Fibroblast of pulmonary artery (primary cell): ENCODE results near the gene PARP3.
"Not testable (repeated sequence)": the region's sequence is repeated elsewhere in the genome, so short reads cannot be mapped to it uniquely, and the experiment has no call there.

Experiments
- DNase-seq: peaks from one replicate; pipeline ENCODE4 v3.0.0-alpha.2; 2010; ENCODE audit warnings: low read depth
- H3K4me3 ChIP-seq: replicated peaks from 2 replicates; pipeline ENCODE4 v1.5.1; 2011; ENCODE audit warnings: low read depth, mild to moderate bottlenecking, control low read depth, low read length, moderate library complexity
- CTCF ChIP-seq: IDR thresholded peaks from 2 replicates; pipeline ENCODE4 v1.5.1; 2011; ENCODE audit warnings: mild to moderate bottlenecking, control low read depth, low read length, inconsistent platforms; ENCODE audit errors: missing control alignments

Gene PARP3

GRCh38 chr3:51904034-51904823, 37.9 kb upstream of the PARP3 start:
- no peak overlapping the region for H3K4me3 ChIP-seq
- no peak for DNase-seq
- TF ChIP-seq CTCF = no peak

DNA sequence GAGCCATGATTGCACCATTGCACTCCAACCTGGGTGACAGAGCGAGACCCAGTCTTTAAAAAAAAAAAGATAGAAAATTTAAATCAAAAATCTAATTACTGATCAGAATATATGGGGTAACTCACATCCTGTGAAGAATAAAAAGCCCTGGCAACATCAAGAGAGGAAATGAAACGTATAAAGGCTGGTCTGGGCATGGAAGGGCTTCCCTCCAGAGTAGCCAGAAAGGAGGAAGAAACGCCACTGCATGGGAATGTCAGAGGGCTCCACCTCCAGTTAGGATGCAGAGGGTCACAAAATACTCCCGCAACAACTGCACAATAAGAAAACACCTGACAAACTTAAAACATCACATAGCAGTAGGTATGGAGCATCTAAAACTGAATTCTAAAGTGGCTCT, 34.1 kb upstream of the PARP3 start:
- no peak for TF ChIP-seq CTCF
- H3K4me3 ChIP-seq = no peak overlapping the region
- DNase-seq = no peak

DNA sequence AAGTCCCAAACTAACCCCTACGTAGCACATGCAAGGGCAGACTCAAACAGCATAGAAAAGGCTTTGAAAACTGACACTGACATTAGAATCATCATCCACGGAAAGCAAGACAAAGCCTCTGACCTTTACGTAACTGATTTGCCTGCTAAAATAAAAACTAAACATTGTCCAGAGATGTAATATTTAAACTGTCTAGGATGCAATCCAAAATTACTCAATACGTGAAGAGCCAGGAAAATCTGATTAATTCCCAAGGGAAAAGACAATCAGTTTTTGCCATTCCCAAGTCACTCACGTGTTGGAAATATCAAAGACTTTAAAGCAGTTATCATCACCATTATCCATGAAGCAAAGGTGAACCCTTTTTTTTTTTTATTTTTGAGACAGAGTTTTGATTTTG, 25.7 kb upstream of the PARP3 start:
- no peak for DNase-seq
- no peak for TF ChIP-seq CTCF
- H3K4me3 ChIP-seq = no peak overlapping the region

GRCh38 chr3:51921081-51921578, 21.0 kb upstream of the PARP3 start:
- no peak for TF ChIP-seq CTCF
- no peak overlapping the region for H3K4me3 ChIP-seq
- no peak for DNase-seq

GRCh38 chr3:51927061-51927977, 14.8 kb upstream of the PARP3 start:
- no peak for DNase-seq
- no peak overlapping the region for H3K4me3 ChIP-seq
- TF ChIP-seq CTCF = no peak

DNA sequence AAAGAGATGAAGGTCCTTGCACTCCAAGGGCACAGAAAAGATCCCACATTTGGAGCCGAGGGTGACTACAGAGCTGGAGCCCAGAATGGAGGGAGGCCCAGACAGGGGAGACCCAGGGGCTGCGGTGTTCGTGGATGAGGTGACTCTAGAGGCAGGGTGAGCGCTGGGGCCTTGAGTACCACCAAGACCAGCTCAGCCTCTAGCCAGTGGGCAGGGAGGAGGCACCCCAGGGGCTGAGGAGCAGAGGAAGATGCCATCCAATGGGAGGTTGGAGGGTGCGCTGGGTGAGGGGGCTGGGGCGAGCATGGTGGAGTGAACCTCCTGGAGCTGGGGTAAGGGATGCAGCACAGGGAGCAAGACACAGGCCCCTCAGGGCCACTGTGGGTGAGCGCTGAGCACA, 13.7 kb upstream of the PARP3 start:
- no peak for DNase-seq
- no peak for TF ChIP-seq CTCF
- no peak overlapping the region for H3K4me3 ChIP-seq

DNA sequence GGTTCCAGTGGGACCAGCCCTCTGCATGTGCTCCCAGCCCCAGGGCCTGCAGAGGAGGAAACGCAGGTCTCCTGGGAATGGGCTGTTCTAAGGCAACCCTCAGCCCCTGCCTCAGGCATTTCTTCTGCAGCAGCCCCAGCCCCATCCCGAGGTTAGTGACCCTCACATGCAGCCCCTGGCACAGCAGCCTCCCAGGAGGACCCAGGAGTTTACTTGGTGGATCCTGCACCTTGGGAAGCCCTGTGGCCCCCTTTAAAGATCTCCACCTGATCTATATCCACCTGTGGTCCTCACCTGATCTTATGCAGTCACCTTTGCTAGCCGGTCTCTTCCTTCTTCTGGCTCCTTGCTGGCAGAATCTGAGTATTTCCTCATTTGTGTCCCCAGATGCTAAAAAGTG, 13.2 kb upstream of the PARP3 start:
- not testable (repeated sequence) for DNase-seq

More for the DNA sequence above, 13.2 kb upstream of the PARP3 start:
- not testable (repeated sequence) for H3K4me3 ChIP-seq
